K562 (cell line): ENCODE results near the gene CTDSPL. TPM values are rescaled to one million over a fixed set of nuclear protein-coding genes. Genes with fewer than 3 reads are reported as not detected.

Experiments
- COPS2 ChIP-seq: fragments of 450-650 bp; conservative IDR thresholded peaks from 2 replicates; pipeline ENCODE4 v1.6.1; 2016; ENCODE audit warnings: mild to moderate bottlenecking, moderate library complexity
- ETV5 ChIP-seq: sonication (generic); formaldehyde crosslinking; IDR thresholded peaks from 2 replicates; pipeline ENCODE4 v1.4.0; 2020; ENCODE audit warnings: low read depth, mild to moderate bottlenecking, missing genetic modification reagents
- ETV6 ChIP-seq, 3 experiments: fragments of 150-350 bp in 1 of 3; sonication (generic) in 1 of 3; formaldehyde crosslinking in 1 of 3; IDR thresholded peaks; 2 replicates each; pipeline versions ENCODE4 v1.6.1 to v1.8.0; 2014 to 2022; ENCODE audit warnings: borderline replicate concordance in 2 of 3, low read depth in 2 of 3, antibody characterized with exemption in 1 of 3, low read length in 1 of 3, mild to moderate bottlenecking in 1 of 3, missing genetic modification reagents in 1 of 3
- HDAC3 ChIP-seq: fragments of 450-650 bp; IDR thresholded peaks from 2 replicates; pipeline ENCODE4 v1.6.1; 2018; ENCODE audit warnings: borderline replicate concordance, mild to moderate bottlenecking, moderate library complexity; ENCODE audit not compliant: partially characterized antibody
- KAT7 ChIP-seq: sonication (generic); formaldehyde crosslinking; IDR thresholded peaks from 2 replicates; pipeline ENCODE4 v1.8.0; 2022; ENCODE audit warnings: missing genetic modification reagents, mild to moderate bottlenecking, borderline replicate concordance
- LCOR ChIP-seq: sonication (generic); formaldehyde crosslinking; IDR thresholded peaks from 2 replicates; pipeline ENCODE4 v1.8.0; 2022; ENCODE audit warnings: mild to moderate bottlenecking, missing genetic modification reagents
- MCM2 ChIP-seq: fragments of 450-650 bp; IDR thresholded peaks from 2 replicates; pipeline ENCODE4 v1.6.1; 2017; ENCODE audit warnings: low read depth, mild to moderate bottlenecking
- MTA3 ChIP-seq: fragments of 450-650 bp; formaldehyde crosslinking; IDR thresholded peaks from 2 replicates; pipeline ENCODE4 v1.6.1; 2017; ENCODE audit warnings: mild to moderate bottlenecking, borderline replicate concordance
- PKNOX1 ChIP-seq: fragments of 450-650 bp; IDR thresholded peaks from 2 replicates; pipeline ENCODE4 v1.6.1; 2016
- SMAD4 ChIP-seq: fragments of 250-450 bp; sonication (Bioruptor Pico); conservative IDR thresholded peaks from 2 replicates; pipeline ENCODE4 v1.8.0; 2021; ENCODE audit warnings: inconsistent platforms, mild to moderate bottlenecking, moderate library complexity
- STAG1 ChIP-seq: sonication (generic); formaldehyde crosslinking; IDR thresholded peaks from 2 replicates; pipeline ENCODE4 v1.5.0; 2020; ENCODE audit warnings: missing genetic modification reagents, borderline replicate concordance
- TSC22D4 ChIP-seq: fragments of 450-650 bp; IDR thresholded peaks from 2 replicates; pipeline ENCODE4 v1.6.1; 2016; ENCODE audit warnings: missing genetic modification characterization, missing biosample characterization, control low read depth
- ZBTB8A ChIP-seq: fragments of 450-650 bp; IDR thresholded peaks from 2 replicates; pipeline ENCODE4 v1.6.1; 2018; ENCODE audit warnings: mild to moderate bottlenecking, moderate library complexity; ENCODE audit not compliant: partially characterized antibody
- ZFP30 ChIP-seq: fragments of 250-450 bp; sonication (Bioruptor Pico); IDR thresholded peaks from 2 replicates; pipeline ENCODE4 v1.8.0; 2022; ENCODE audit warnings: moderate library complexity, mild to moderate bottlenecking, inconsistent platforms, borderline replicate concordance
- ZNF23 ChIP-seq: fragments of 250-450 bp; sonication (Bioruptor Pico); IDR thresholded peaks from 2 replicates; pipeline ENCODE4 v1.4.0; 2020; ENCODE audit warnings: mild to moderate bottlenecking
- ZNF347 ChIP-seq: fragments of 450-650 bp; formaldehyde crosslinking; IDR thresholded peaks from 2 replicates; pipeline ENCODE4 v1.4.0; 2020; ENCODE audit warnings: low read depth, mild to moderate bottlenecking, moderate library complexity
- ZNF561 ChIP-seq: fragments of 450-650 bp; formaldehyde crosslinking; conservative IDR thresholded peaks from 2 replicates; pipeline ENCODE4 v1.4.0; 2020; ENCODE audit warnings: mild to moderate bottlenecking, moderate library complexity
- ZNF695 ChIP-seq: fragments of 450-650 bp; formaldehyde crosslinking; IDR thresholded peaks from 2 replicates; pipeline ENCODE4 v1.4.0; 2020; ENCODE audit warnings: mild to moderate bottlenecking, moderate library complexity
- ZNF764 ChIP-seq: fragments of 250-450 bp; sonication (Bioruptor Pico); IDR thresholded peaks from 2 replicates; pipeline ENCODE4 v1.4.0; 2020; ENCODE audit warnings: low read depth, mild to moderate bottlenecking, moderate library complexity
- polyA plus RNA-seq, 8 experiments: library from polyadenylated mRNA; depleted of rRNA in 4 of 8; stranded (reverse) in 5 of 8; unstranded in 3 of 8; fragments of >200 nt; fragmentation: Nextera tagmentation in 2 of 8; fragmentation: Illumina TruSeq in 1 of 8; extraction: Ambion mirVana in 2 of 8; extraction: Trizol in 1 of 8; gene quantifications; 2 replicates each; pipeline versions ENCODE4 v1.2.1 to v1.2.3, GENCODE V29; 2011 to 2014; ENCODE audit warnings: inconsistent platforms in 1 of 8, missing spikeins in 1 of 8
- total RNA-seq, 7 experiments: library from RNA; depleted of rRNA in 6 of 7; stranded (reverse); fragments of >200 nt in 6 of 7; fragmentation: Illumina TruSeq in 2 of 7; extraction: Trizol in 2 of 7; gene quantifications; 2 replicates each; pipeline versions ENCODE4 v1.2.1 to v1.2.3, GENCODE V29; 2011 to 2021; ENCODE audit warnings: low replicate concordance in 1 of 7
- TF ChIP-seq, protein P1 (sequence below): IDR thresholded peaks from 2 replicates; pipeline ENCODE4 v1.6.1; 2014; ENCODE audit warnings: antibody characterized with exemption
- TF ChIP-seq, protein P2 (sequence below): fragments of 250-450 bp; sonication (Bioruptor Pico); IDR thresholded peaks from 2 replicates; pipeline ENCODE4 v1.8.0; 2022; ENCODE audit warnings: moderate library complexity, mild to moderate bottlenecking, inconsistent platforms
- TF ChIP-seq, protein P3 (sequence below): fragments of 250-450 bp; sonication (Bioruptor Pico); IDR thresholded peaks from 2 replicates; pipeline ENCODE4 v1.5.0; 2021; ENCODE audit warnings: mild to moderate bottlenecking, borderline replicate concordance

The CTDSPL gene
- total and polyA plus RNA-seq, 9 of the 15 experiments (the other 6 are each of a cell fraction or from before 2014, with no cell fraction given): 5.1 to 19.3 (median 11.3) TPM

GRCh38 chr3:37993460-37993819 is 131.8 kb downstream of the CTDSPL start (continued):
- no peak for TF ChIP-seq ZNF347 (CRISPR knock-in tag)
- TF ChIP-seq, protein P1, sequence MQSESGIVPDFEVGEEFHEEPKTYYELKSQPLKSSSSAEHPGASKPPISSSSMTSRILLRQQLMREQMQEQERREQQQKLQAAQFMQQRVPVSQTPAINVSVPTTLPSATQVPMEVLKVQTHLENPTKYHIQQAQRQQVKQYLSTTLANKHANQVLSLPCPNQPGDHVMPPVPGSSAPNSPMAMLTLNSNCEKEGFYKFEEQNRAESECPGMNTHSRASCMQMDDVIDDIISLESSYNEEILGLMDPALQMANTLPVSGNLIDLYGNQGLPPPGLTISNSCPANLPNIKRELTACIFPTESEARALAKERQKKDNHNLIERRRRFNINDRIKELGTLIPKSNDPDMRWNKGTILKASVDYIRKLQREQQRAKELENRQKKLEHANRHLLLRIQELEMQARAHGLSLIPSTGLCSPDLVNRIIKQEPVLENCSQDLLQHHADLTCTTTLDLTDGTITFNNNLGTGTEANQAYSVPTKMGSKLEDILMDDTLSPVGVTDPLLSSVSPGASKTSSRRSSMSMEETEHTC: no peak
- TF ChIP-seq LCOR (CRISPR knock-in tag): no peak
- TF ChIP-seq ZNF561 (CRISPR knock-in tag): no peak
- TF ChIP-seq SMAD4 (CRISPR knock-in tag): no peak
- TF ChIP-seq ZFP30 (CRISPR knock-in tag): no peak
- TF ChIP-seq ZNF695: no peak
- no peak for TF ChIP-seq COPS2
- TF ChIP-seq, protein P2, sequence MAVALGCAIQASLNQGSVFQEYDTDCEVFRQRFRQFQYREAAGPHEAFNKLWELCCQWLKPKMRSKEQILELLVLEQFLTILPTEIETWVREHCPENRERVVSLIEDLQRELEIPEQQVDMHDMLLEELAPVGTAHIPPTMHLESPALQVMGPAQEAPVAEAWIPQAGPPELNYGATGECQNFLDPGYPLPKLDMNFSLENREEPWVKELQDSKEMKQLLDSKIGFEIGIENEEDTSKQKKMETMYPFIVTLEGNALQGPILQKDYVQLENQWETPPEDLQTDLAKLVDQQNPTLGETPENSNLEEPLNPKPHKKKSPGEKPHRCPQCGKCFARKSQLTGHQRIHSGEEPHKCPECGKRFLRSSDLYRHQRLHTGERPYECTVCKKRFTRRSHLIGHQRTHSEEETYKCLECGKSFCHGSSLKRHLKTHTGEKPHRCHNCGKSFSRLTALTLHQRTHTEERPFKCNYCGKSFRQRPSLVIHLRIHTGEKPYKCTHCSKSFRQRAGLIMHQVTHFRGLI (CRISPR knock-in tag): no peak
- no peak for TF ChIP-seq STAG1
- TF ChIP-seq ETV5 (CRISPR knock-in tag): no peak
- TF ChIP-seq, protein P3, sequence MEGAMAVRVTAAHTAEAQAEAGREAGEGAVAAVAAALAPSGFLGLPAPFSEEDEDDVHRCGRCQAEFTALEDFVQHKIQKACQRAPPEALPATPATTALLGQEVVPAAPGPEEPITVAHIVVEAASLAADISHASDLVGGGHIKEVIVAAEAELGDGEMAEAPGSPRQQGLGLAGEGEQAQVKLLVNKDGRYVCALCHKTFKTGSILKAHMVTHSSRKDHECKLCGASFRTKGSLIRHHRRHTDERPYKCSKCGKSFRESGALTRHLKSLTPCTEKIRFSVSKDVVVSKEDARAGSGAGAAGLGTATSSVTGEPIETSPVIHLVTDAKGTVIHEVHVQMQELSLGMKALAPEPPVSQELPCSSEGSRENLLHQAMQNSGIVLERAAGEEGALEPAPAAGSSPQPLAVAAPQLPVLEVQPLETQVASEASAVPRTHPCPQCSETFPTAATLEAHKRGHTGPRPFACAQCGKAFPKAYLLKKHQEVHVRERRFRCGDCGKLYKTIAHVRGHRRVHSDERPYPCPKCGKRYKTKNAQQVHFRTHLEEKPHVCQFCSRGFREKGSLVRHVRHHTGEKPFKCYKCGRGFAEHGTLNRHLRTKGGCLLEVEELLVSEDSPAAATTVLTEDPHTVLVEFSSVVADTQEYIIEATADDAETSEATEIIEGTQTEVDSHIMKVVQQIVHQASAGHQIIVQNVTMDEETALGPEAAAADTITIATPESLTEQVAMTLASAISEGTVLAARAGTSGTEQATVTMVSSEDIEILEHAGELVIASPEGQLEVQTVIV (CRISPR knock-in tag): no peak
- TF ChIP-seq TSC22D4 (tag): no peak
- no peak; the same call in 1 of the 2 replicates for TF ChIP-seq PKNOX1
- TF ChIP-seq MTA3: no peak
- TF ChIP-seq ZNF764 (CRISPR knock-in tag): no peak
- TF ChIP-seq HDAC3: no peak
- no peak for TF ChIP-seq ZNF23 (CRISPR knock-in tag)
- TF ChIP-seq ZBTB8A: no peak
- no peak for TF ChIP-seq MCM2
- TF ChIP-seq KAT7: no peak
- TF ChIP-seq ETV6 (IDR thresholded peaks at IDR 0.05; ENCODE audit: borderline replicate concordance in 1 of 2, low read depth in 2 of 2, low read length in 1 of 2): no peak
- no peak for TF ChIP-seq ETV6 (CRISPR knock-in tag; IDR thresholded peaks at IDR 0.05; ENCODE audit: borderline replicate concordance)
